Gastrocnemius medialis (tissue), 4 donors: ENCODE results near the gene SOWAHA. TPM values are rescaled to one million over a fixed set of nuclear protein-coding genes. Genes with fewer than 3 reads are reported as not detected.
"Not testable (repeated sequence)": the region's sequence is repeated elsewhere in the genome, so short reads cannot be mapped to it uniquely, and the experiment has no call there.

Source experiments
- ATAC-seq, 2 donors: fragments of 150-250 bp; one replicate each; pipeline ENCODE4 v1.9.1; 2016
- DNase-seq, 2 donors: peaks; one replicate each; pipeline ENCODE4 v3.0.0-alpha.2; 2019
- H3K27ac ChIP-seq, 4 donors: fragments of 200-600 bp; sonication (generic); 1 replicate in 1 of 4; 2 replicates in 3 of 4; pipeline ENCODE4 v1.5.1; 2016 to 2018; ENCODE audit warnings: mild to moderate bottlenecking in 2 of 4, moderate library complexity in 1 of 4
- H3K27me3 ChIP-seq, 3 donors: fragments of 200-600 bp; sonication (generic) in 2 of 3; 1 replicate in 1 of 3; 2 replicates in 2 of 3; pipeline versions ENCODE4 v1.5.1 to v1.6.0; 2016 to 2019; ENCODE audit warnings: mild to moderate bottlenecking in 1 of 3, moderate library complexity in 1 of 3
- H3K36me3 ChIP-seq, 2 donors: fragments of 200-600 bp; sonication (generic) in 1 of 2; one replicate each; pipeline ENCODE4 v1.5.1; 2017 to 2018
- H3K4me1 ChIP-seq, 2 donors: fragments of 200-600 bp; sonication (generic) in 1 of 2; one replicate each; pipeline ENCODE4 v1.5.1; 2016 to 2017; ENCODE audit warnings: mild to moderate bottlenecking in 2 of 2
- H3K4me3 ChIP-seq, 4 donors: fragments of 200-600 bp; sonication (generic) in 3 of 4; 1 replicate in 1 of 4; 2 replicates in 3 of 4; pipeline ENCODE4 v1.5.1; 2016 to 2019; ENCODE audit warnings: mild to moderate bottlenecking in 2 of 4
- H3K9me3 ChIP-seq, 3 donors: fragments of 200-600 bp; sonication (generic) in 2 of 3; 1 replicate in 1 of 3; 2 replicates in 2 of 3; pipeline ENCODE4 v1.5.1; 2016 to 2019
- CTCF ChIP-seq, 5 experiments: fragments of 450-650 bp in 3 of 5; fragments of 200-600 bp in 2 of 5; sonication (generic) in 2 of 5; IDR thresholded peaks in 4 of 5; conservative IDR thresholded peaks in 1 of 5; 1 replicate in 4 of 5; 2 replicates in 1 of 5; pipeline ENCODE4 v1.5.1; 2016 to 2019; ENCODE audit warnings: antibody characterized with exemption in 5 of 5, mild to moderate bottlenecking in 3 of 5, moderate library complexity in 3 of 5
- POLR2A ChIP-seq, 2 donors: fragments of 450-650 bp; IDR thresholded peaks; one replicate each; pipeline ENCODE4 v1.6.1; 2017; ENCODE audit warnings: antibody characterized with exemption in 2 of 2, mild to moderate bottlenecking in 2 of 2, moderate library complexity in 2 of 2
- in situ Hi-C, 4 donors: fragments of 200-750 bp; cut with MboI; loops; one replicate each; pipeline versions ENCODE4 v1.15.0 to v1.8.0; 2017; ENCODE audit warnings: low sequenced_read_pairs in 4 of 4
- intact Hi-C: fragments of 100-400 bp; cut with DNase I; formaldehyde crosslinking; loops from one replicate; pipeline ENCODE4 v1.15.1; 2023; ENCODE audit warnings: low total_unique reads
- total RNA-seq, 4 donors: library from RNA; depleted of rRNA; stranded (reverse); fragments of >200 nt; gene quantifications; one replicate each; pipeline versions ENCODE4 v1.1.0 to v1.2.3, GENCODE V29; 2016

Gene SOWAHA
- total RNA-seq, 4 donors from 2014 or later = 0.27 TPM; not detected in 3

- intact Hi-C loops (no loop called here), in situ Hi-C loops (loop anchor here in 2 of 4 donors (25.0 kb wide), 1 partner anchor 463 kb away; no protein-coding TSS in a partner anchor)
- no peak overlapping the region for H3K27ac ChIP-seq
- no peak for DNase-seq
- no peak for TF ChIP-seq CTCF (IDR thresholded peaks at IDR 0.05 in 4 of 5, conservative IDR thresholded peaks at IDR 0.05 in 1 of 5)
- TF ChIP-seq POLR2A (IDR thresholded peaks at IDR 0.05) = no peak
- H3K4me1 ChIP-seq = no peaks in the 10 kb centered on the region
- no peaks in the 10 kb centered on the region for H3K9me3 ChIP-seq
- H3K27me3 ChIP-seq = no peaks in the 10 kb centered on the region
- no peak for ATAC-seq
- H3K4me3 ChIP-seq = no peak overlapping the region
- H3K36me3 ChIP-seq = no peaks in the 10 kb centered on the region
Observed at GRCh38 chr5:132850066-132850465, 37.0 kb downstream of the SOWAHA start.

GRCh38 chr5:132853323-132853722 lies 40.2 kb downstream of the SOWAHA start:
- in situ Hi-C loops = loop anchor here in 2 of 4 donors (25.0 kb wide), 1 partner anchor 466 kb away; no protein-coding TSS in a partner anchor

GRCh38 chr5:132853790-132854189 lies 40.7 kb downstream of the SOWAHA start:
- Histone ChIP-seq H3K4me1 (no peaks in the 10 kb centered on the region), H3K9me3 (no peaks in the 10 kb centered on the region), H3K4me3 (no peak overlapping the region), H3K27ac (no peak overlapping the region), H3K36me3 (no peaks in the 10 kb centered on the region), H3K27me3 (no peaks in the 10 kb centered on the region)
- in situ Hi-C loops (loop anchor here in 2 of 4 donors (25.0 kb wide), 1 partner anchor 466 kb away; no protein-coding TSS in a partner anchor), intact Hi-C loops (no loop called here)
- DNase-seq (no peak), ATAC-seq (no peak)
- TF ChIP-seq POLR2A (IDR thresholded peaks at IDR 0.05) (no peak), CTCF (IDR thresholded peaks at IDR 0.05 in 4 of 5, conservative IDR thresholded peaks at IDR 0.05 in 1 of 5) (no peak)

More at GRCh38 chr5:132853323-132853722, 40.2 kb downstream of the SOWAHA start:
- TF ChIP-seq POLR2A (IDR thresholded peaks at IDR 0.05) (no peak), CTCF (IDR thresholded peaks at IDR 0.05 in 4 of 5, conservative IDR thresholded peaks at IDR 0.05 in 1 of 5) (no peak)
- no peaks in the 10 kb centered on the region for H3K9me3 ChIP-seq
- H3K36me3 ChIP-seq = no peaks in the 10 kb centered on the region
- intact Hi-C loops = no loop called here
- ATAC-seq (no peak), DNase-seq (no peak)
- no peaks in the 10 kb centered on the region for H3K27me3 ChIP-seq
- H3K4me1 ChIP-seq = no peaks in the 10 kb centered on the region
- no peak overlapping the region for H3K27ac ChIP-seq
- H3K4me3 ChIP-seq = no peak overlapping the region

- DNase-seq (no peak), ATAC-seq (no peak)
- Histone ChIP-seq H3K27me3 (no peaks in the 10 kb centered on the region), H3K36me3 (no peaks in the 10 kb centered on the region), H3K4me3 (no peak overlapping the region), H3K4me1 (no peaks in the 10 kb centered on the region), H3K9me3 (no peaks in the 10 kb centered on the region), H3K27ac (no peak overlapping the region)
- intact Hi-C loops (no loop called here), in situ Hi-C loops (loop anchor here in 2 of 4 donors (25.0 kb wide), 1 partner anchor 467 kb away; no protein-coding TSS in a partner anchor)
- TF ChIP-seq CTCF (IDR thresholded peaks at IDR 0.05 in 4 of 5, conservative IDR thresholded peaks at IDR 0.05 in 1 of 5) = no peak
- TF ChIP-seq POLR2A (IDR thresholded peaks at IDR 0.05) = no peak
Observed at GRCh38 chr5:132854301-132854700, 41.2 kb downstream of the SOWAHA start.

- H3K27ac ChIP-seq, H3K4me1 ChIP-seq, H3K27me3 ChIP-seq, H3K4me3 ChIP-seq, H3K36me3 ChIP-seq, intact Hi-C loops, H3K9me3 ChIP-seq, ATAC-seq, DNase-seq: not testable (repeated sequence)
- in situ Hi-C loops = loop anchor here in 2 of 4 donors (25.0 kb wide), 1 partner anchor 468 kb away; no protein-coding TSS in a partner anchor
Observed at GRCh38 chr5:132854992-132855391, 41.9 kb downstream of the SOWAHA start.
